ENCODE data around the gene SEMA4C.
A peak's percentile ranks its signal among the peaks of the same experiment; 100 is the strongest.

The SEMA4C gene

GRCh38 chr2:96875498-96876268, 5.8 kb upstream of the SEMA4C start:
- H3K27ac ChIP-seq = no peak overlapping the region
- no peak for TF ChIP-seq CTCF (IDR thresholded peaks at IDR 0.05)
- no peak for TF ChIP-seq ZFX (IDR thresholded peaks at IDR 0.05; ENCODE audit: borderline replicate concordance)

- H3K27ac ChIP-seq = no peak overlapping the region
- TF ChIP-seq ZFX (IDR thresholded peaks at IDR 0.05; ENCODE audit: borderline replicate concordance) (no peak), CTCF (IDR thresholded peaks at IDR 0.05) (no peak)
Observed at GRCh38 chr2:96874198-96874831, 4.4 kb upstream of the SEMA4C start.

- no peak for TF ChIP-seq CTCF (IDR thresholded peaks at IDR 0.05)
Observed at GRCh38 chr2:96873651-96874096, 3.8 kb upstream of the SEMA4C start.

DNA sequence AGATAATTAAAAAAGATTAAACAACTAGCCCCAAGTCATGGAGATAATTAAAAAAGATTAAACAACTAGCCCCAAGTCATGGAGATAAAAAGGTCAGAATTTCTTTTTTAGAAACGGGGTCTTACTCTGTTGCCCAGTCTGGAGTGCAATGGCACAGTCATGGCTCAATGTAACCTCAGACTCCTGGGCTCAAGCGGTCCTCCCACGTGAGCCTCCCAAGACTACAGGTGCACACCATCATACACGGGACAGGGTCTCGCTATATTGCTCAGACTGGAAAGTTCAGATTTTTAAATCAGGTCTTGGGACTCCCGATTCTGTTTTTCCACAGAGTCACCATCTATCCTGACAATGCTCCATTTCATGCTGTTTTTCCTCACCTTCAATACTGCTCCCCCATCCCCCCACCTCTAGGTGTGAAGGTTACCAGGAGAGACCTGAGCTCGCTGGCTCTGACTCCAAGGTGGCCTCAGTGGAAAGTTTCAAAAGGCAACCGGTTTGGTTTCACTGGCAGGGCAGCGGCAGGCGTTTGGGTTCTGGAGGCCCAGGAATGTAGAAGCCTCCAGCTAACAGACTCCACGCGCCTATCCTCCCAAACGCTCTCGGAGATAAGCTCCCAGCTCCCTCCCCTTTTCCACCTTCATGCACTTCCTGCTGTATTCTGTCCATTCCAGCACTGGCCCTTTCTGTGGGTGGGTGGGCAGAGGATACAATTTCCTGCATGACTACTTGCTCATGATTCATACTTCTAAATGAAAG, 2.9 kb upstream of the SEMA4C start:
- no peak overlapping the region for H3K27ac ChIP-seq
- no peak for TF ChIP-seq ZFX (IDR thresholded peaks at IDR 0.05; ENCODE audit: borderline replicate concordance)

More at GRCh38 chr2:96873651-96874096, 3.8 kb upstream of the SEMA4C start:
- H3K27ac ChIP-seq = no peak overlapping the region

DNA sequence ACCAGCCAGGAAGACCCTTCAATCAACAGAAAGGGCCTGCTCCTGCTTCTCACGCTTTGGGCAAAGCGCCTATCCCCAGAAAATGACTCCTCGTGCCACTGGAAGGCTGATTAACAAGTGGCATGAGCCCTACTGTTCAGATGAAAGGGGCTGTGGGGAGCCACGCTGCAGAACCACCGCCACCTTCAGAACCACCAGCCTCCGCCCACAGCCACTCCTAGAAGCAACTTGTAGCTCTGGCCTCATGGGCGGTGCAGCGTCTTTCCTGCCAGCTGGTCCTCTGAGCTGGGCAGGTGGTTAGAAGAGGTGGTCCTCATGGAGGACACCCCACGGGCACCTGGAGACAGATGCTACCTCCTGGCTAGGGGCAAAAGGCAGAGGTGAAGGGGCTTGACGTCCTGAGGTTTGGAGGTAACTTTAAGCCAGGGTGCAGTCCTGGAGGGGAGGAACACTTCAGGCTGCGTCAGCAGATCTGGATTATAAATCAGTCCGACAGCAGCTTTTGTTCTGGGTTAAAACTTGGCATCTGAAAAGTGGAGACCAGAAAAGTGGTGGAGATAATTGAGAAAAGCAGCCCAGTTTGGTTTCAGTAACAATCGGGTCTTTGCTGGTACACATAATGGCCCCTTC, 861 bp upstream of the SEMA4C start:
- TF ChIP-seq ZFX (IDR thresholded peaks at IDR 0.05; ENCODE audit: borderline replicate concordance) (no peak), CTCF (IDR thresholded peaks at IDR 0.05) (no peak)
- H3K27ac ChIP-seq = peak overlapping the region; percentile 79; the same call in 1 of the 2 replicates

GRCh38 chr2:96869281-96869821, 529 bp downstream of the SEMA4C start:
- H3K27ac ChIP-seq = peak overlapping the region; percentile 79
- TF ChIP-seq ZFX (IDR thresholded peaks at IDR 0.05; ENCODE audit: borderline replicate concordance) = no peak
- TF ChIP-seq CTCF (IDR thresholded peaks at IDR 0.05) = peak; percentile 61
